ENCODE measurements around the gene LRRC61. TPM values are rescaled to one million over a fixed set of nuclear protein-coding genes. Genes with fewer than 3 reads are reported as not detected.
"Not testable (repeated sequence)": the region's sequence is repeated elsewhere in the genome, so short reads cannot be mapped to it uniquely, and the experiment has no call there.

Gene LRRC61
- total RNA-seq, 4 donors from 2014 or later: 7.1 to 25.1 (median 14.0) TPM

DNA sequence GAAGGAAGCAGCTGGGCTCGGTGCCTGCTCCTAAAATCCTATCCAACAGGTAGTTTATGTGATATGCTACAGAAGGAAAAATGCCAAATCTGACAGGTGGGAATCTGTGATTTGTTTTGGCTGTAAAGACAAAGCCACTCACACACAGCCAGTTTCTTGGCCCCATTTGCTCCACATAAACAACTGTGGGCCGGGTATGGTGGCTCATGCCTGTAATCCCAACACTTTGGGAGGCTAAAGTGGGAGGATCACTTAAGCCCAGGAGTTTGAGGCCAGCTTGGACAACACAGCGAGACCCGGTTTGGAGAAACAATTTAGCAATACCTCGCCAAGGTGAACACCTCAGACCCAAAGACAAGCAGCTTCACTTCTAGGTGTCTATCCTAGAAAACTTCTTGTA, 16.8 kb upstream of the LRRC61 start:
- 71 to 73% methylated on average over 4 of the region's 5 CpGs for WGBS, 2 donors (ENCODE audit: low coverage in 1 of 2)

DNA sequence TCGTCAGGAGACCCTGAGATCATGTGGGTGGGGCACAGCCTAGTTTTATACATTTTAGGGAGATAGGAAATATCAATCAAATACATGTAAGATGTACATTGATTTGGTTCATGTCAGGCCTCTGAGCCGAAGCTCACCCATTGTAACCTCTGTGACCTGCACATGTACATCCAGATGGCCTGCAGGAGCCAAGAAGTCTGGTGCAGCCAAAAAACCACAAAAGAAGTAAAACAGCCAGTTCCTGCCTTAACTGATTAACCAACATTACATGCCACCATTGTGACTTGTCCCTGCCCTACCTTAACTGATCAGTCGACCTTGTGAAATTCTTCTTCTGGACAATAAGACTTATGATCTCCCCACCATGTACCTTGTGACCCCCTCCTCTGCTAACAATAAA, 16.0 kb upstream of the LRRC61 start:
- Histone ChIP-seq H3K27me3 (no peaks in the 10 kb centered on the region), H3K27ac (no peak overlapping the region), H3K9me3 (no peaks in the 10 kb centered on the region), H3K36me3 (no peaks in the 10 kb centered on the region), H3K4me1 (no peaks in the 10 kb centered on the region), H3K4me3 (no peak overlapping the region)
- 83% methylated on average over 3 of the region's 3 CpGs for WGBS, 2 donors (ENCODE audit: low coverage in 1 of 2)
- no peak for TF ChIP-seq POLR2A (IDR thresholded peaks at IDR 0.05)
- TF ChIP-seq EP300 (IDR thresholded peaks at IDR 0.05): no peak
- no peak for TF ChIP-seq POLR2AphosphoS5 (IDR thresholded peaks at IDR 0.05)
- TF ChIP-seq, protein P1, sequence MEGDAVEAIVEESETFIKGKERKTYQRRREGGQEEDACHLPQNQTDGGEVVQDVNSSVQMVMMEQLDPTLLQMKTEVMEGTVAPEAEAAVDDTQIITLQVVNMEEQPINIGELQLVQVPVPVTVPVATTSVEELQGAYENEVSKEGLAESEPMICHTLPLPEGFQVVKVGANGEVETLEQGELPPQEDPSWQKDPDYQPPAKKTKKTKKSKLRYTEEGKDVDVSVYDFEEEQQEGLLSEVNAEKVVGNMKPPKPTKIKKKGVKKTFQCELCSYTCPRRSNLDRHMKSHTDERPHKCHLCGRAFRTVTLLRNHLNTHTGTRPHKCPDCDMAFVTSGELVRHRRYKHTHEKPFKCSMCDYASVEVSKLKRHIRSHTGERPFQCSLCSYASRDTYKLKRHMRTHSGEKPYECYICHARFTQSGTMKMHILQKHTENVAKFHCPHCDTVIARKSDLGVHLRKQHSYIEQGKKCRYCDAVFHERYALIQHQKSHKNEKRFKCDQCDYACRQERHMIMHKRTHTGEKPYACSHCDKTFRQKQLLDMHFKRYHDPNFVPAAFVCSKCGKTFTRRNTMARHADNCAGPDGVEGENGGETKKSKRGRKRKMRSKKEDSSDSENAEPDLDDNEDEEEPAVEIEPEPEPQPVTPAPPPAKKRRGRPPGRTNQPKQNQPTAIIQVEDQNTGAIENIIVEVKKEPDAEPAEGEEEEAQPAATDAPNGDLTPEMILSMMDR (IDR thresholded peaks at IDR 0.05): no peak
- no peak for ATAC-seq

More for the DNA sequence above, 16.8 kb upstream of the LRRC61 start:
- H3K4me3 ChIP-seq, H3K27ac ChIP-seq, H3K27me3 ChIP-seq, H3K36me3 ChIP-seq, H3K4me1 ChIP-seq, H3K9me3 ChIP-seq, ATAC-seq: not testable (repeated sequence)

DNA sequence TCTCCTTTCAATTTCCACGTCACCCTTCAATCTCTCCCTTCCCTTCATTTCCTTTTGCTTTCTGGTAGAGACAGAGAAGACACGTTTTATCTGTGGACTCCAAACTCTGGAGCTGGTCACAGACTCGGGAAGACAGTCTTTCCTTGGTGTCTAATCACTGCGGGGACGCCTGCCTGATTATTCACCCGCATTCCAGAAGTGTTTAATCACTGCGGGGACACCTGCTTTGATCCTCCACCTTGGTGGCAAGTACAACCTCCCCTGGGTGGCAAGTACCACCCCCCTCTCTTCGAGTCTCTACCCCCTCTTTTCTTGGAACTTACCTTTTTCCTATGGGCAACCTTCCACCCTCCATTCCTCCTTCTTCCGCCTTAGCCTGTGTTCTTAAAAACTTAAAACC, 15.3 kb upstream of the LRRC61 start:
- WGBS, 2 donors (ENCODE audit: low coverage in 1 of 2): 84 to 88% methylated on average over 7 to 9 of the region's 9 CpGs

DNA sequence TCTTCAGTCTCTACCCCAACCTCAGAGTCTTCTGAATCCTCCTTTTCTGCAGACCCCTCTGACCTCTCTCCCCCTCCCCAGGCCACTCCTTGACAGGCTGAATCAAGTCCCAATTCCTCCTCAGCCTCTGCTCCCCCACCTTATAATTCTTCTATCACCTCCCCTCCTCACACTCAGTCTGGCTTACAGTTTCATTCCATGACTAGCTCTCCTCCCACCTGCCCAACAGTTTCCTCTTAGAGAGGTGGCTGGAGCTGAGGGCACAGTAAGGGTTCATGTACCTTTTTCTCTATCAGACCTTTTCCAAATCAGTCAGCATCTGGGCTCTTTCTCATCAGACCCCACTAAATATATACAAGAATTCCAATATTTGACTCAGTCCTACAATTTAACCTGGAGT, 14.6 kb upstream of the LRRC61 start:
- no peaks in the 10 kb centered on the region for H3K4me1 ChIP-seq
- no peak overlapping the region for H3K27ac ChIP-seq
- TF ChIP-seq POLR2A (IDR thresholded peaks at IDR 0.05): no peak
- no peak for ATAC-seq
- no peaks in the 10 kb centered on the region for H3K9me3 ChIP-seq
- no peaks in the 10 kb centered on the region for H3K36me3 ChIP-seq
- no peaks in the 10 kb centered on the region for H3K27me3 ChIP-seq
- H3K4me3 ChIP-seq: no peak overlapping the region

More for the DNA sequence above, 15.3 kb upstream of the LRRC61 start:
- no peak for ATAC-seq
- Histone ChIP-seq H3K4me1 (no peaks in the 10 kb centered on the region), H3K4me3 (no peak overlapping the region), H3K27ac (no peak overlapping the region), H3K9me3 (no peaks in the 10 kb centered on the region), H3K27me3 (no peaks in the 10 kb centered on the region), H3K36me3 (no peaks in the 10 kb centered on the region)
- TF ChIP-seq POLR2AphosphoS5 (IDR thresholded peaks at IDR 0.05): no peak
- TF ChIP-seq, protein P1 (IDR thresholded peaks at IDR 0.05): no peak
- no peak for TF ChIP-seq POLR2A (IDR thresholded peaks at IDR 0.05)
- TF ChIP-seq EP300 (IDR thresholded peaks at IDR 0.05): no peak

DNA sequence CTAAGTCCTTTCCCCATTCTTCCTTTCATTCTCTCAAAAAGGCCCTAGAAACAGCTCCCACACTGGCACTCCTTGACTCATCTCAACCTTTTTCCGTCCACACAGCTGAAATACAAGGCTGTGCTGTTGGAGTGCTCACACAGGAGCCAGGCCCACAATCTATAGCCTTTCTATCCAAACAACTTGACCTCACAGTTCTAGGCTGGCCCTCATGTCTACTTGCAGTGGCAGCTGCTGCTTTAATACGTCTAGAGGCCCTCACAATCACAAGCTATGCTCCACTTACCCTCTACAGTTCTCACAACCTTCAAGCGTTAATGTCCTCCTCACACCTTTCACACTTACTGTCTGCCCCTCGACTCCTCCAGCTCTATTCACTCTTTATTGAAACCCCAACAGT, 12.0 kb upstream of the LRRC61 start:
- Histone ChIP-seq H3K27ac (no peak overlapping the region), H3K36me3 (no peaks in the 10 kb centered on the region), H3K4me3 (no peak overlapping the region), H3K4me1 (no peaks in the 10 kb centered on the region), H3K27me3 (no peaks in the 10 kb centered on the region), H3K9me3 (no peaks in the 10 kb centered on the region)
- TF ChIP-seq POLR2AphosphoS5 (IDR thresholded peaks at IDR 0.05) (no peak), EP300 (IDR thresholded peaks at IDR 0.05) (no peak), POLR2A (IDR thresholded peaks at IDR 0.05) (no peak)
- TF ChIP-seq, protein P1 (IDR thresholded peaks at IDR 0.05): no peak
- no peak for ATAC-seq
- 85 to 87% methylated on average over 4 of the region's 4 CpGs for WGBS, 2 donors (ENCODE audit: low coverage in 1 of 2)

DNA sequence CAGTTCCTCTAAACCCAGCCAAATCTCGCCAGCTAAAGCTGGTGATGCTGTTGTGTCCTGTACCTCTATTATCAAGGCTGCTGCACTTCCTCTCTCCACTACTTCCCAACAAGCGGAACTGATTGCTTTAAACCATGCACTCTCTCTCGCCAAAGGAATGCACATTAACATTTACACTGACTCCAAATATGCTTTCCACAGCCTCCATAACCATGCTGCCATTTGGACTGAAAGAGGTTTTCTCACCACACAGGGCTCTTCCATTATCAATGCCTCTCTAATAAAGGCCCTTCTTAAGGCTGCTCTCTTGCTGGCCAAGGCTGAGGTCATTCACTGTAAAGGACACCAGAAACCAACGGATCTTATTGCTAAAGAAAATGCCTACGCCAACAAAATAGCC, 11.4 kb upstream of the LRRC61 start:
- WGBS, 2 donors (ENCODE audit: low coverage in 1 of 2): 73 to 75% methylated on average over 4 to 5 of the region's 5 CpGs
- ATAC-seq: no peak
- Histone ChIP-seq H3K27me3 (no peaks in the 10 kb centered on the region), H3K4me1 (no peaks in the 10 kb centered on the region), H3K36me3 (no peaks in the 10 kb centered on the region), H3K27ac (no peak overlapping the region), H3K9me3 (no peaks in the 10 kb centered on the region), H3K4me3 (no peak overlapping the region)
- TF ChIP-seq, protein P1 (IDR thresholded peaks at IDR 0.05): no peak
- no peak for TF ChIP-seq POLR2A (IDR thresholded peaks at IDR 0.05)
- no peak for TF ChIP-seq EP300 (IDR thresholded peaks at IDR 0.05)
- no peak for TF ChIP-seq POLR2AphosphoS5 (IDR thresholded peaks at IDR 0.05)

DNA sequence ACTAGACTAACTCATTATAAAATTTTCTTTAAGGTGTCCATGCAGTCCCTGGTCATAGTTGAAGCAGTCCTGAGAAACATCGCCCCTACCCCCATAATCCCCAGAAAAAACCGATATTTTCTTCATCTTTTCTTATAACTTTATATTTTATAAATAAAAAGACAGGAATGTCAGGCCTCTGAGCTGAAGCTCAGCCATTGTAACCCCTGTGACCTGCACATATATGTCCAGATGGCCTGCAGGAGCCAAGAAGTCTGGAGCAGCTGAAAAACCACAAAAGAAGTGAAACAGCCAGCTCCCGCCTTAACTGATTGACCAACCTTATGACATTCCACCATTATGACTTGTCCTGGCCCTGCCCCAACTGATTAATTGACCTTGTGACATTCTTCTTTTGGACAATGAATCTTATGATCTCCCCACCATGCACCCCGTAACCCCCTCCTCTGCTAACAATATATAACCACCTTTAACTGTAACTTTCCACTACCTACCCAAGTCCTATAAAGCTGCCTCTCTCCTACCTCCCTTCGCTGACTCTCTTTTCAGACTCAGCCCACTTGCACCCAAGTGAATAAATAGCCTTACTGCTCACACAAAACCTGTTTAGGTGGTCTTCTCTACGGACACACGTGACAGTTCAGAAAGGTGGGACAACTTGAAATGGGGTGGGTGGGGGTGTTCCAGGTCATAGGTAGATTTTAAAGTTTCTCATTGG, 10.3 kb upstream of the LRRC61 start:
- H3K4me1 ChIP-seq, H3K36me3 ChIP-seq, H3K27me3 ChIP-seq, H3K4me3 ChIP-seq, H3K27ac ChIP-seq, H3K9me3 ChIP-seq, ATAC-seq: not testable (repeated sequence)
- 85 to 91% methylated on average over 5 to 7 of the region's 7 CpGs for WGBS, 2 donors (ENCODE audit: low coverage in 1 of 2)

All from gastroesophageal sphincter (tissue), 4 donors.